AG04450 (cell line): Measurements from ENCODE around the gene COL6A2. TPM values are rescaled to one million over a fixed set of nuclear protein-coding genes. Genes with fewer than 3 reads are reported as not detected.

Experiments used
- CTCF ChIA-PET: fragments of 300-600, 350-600 bp; formaldehyde crosslinking; extraction: SDS; loops from one replicate; lab custom pipeline; 2022; ENCODE audit warnings: antibody characterized with exemption, inconsistent platforms; lab: Charles Lee
- POLR2A ChIA-PET: fragments of 350-600 bp; formaldehyde crosslinking; extraction: SDS; loops from one replicate; lab custom pipeline; 2021; ENCODE audit warnings: antibody characterized with exemption, inconsistent platforms; lab: Yijun Ruan, JAX
- DNase-seq: peaks from one replicate; pipeline ENCODE4 v3.0.0-alpha.2; 2011; ENCODE audit warnings: low read depth, low spot score
- H3K27ac ChIP-seq: one replicate; pipeline ENCODE4 v1.5.1; 2012; ENCODE audit warnings: low read depth, low read length, control low read depth
- H3K27me3 ChIP-seq: one replicate; pipeline ENCODE4 v1.6.0; 2012; ENCODE audit warnings: low read length; ENCODE audit not compliant: control insufficient read depth, insufficient read depth
- H3K4me3 ChIP-seq: 2 replicates; pipeline ENCODE4 v1.5.1; 2011; ENCODE audit warnings: mild to moderate bottlenecking, low read depth, low read length, control low read depth
- H3K9me3 ChIP-seq: 2 replicates; pipeline ENCODE4 v1.5.1; 2012; ENCODE audit warnings: low read length; ENCODE audit not compliant: control insufficient read depth, insufficient read depth
- CTCF ChIP-seq: IDR thresholded peaks from 2 replicates; pipeline ENCODE4 v1.5.1; 2011; ENCODE audit warnings: low read depth, low read length, control low read depth, inconsistent platforms
- polyA plus RNA-seq: library from polyadenylated mRNA; depleted of rRNA; stranded (reverse); fragments of >200 nt; gene quantifications from 2 replicates; pipeline ENCODE4 v1.2.3, GENCODE V29; 2011

Gene COL6A2
- polyA plus RNA-seq, 1 experiment = 454 TPM

- CTCF ChIA-PET = no interaction called here
Observed at GRCh38 chr21:46118316-46119143, 20.6 kb downstream of the COL6A2 start.

DNA sequence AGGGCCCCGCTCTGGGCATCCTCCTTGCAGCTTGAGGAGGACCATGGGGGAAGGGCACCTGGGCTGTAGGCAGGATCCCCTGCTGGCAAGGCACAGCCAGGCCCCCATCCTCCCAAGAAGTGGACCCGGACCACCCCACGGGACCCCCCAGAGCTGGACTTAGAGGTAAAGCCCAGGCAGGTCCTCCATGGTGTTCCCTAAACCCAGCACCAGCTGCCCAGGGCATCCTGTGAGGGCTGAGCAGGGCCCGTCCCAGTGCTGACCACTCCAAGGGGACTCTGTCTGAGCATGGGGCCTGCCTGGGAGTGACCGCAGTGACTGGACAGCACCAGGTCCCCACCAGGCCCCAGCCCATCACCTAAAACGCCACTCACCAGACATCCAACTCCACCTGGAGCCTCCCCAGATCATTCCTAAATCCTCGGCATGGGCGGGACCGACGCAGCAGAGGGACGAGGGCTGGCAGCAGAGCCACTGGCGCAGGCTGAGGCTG is 21.3 kb downstream of the COL6A2 start:
- no peak for DNase-seq
- Histone ChIP-seq H3K27me3 (no peaks in the 10 kb centered on the region), H3K27ac (peak overlapping the region; percentile 39), H3K4me3 (no peak overlapping the region), H3K9me3 (peaks cover 3% of the 10 kb centered on the region)
- TF ChIP-seq CTCF = no peak
- ChIA-PET POLR2A (no interaction called here), CTCF (no interaction called here)

More at GRCh38 chr21:46118316-46119143, 20.6 kb downstream of the COL6A2 start:
- H3K27me3 ChIP-seq = no peaks in the 10 kb centered on the region
- H3K9me3 ChIP-seq = peaks cover 9% of the 10 kb centered on the region
- POLR2A ChIA-PET = interaction anchor here (0.6 kb wide), 1 partner anchor 150 kb away, joined by 4 read pairs; no protein-coding TSS in a partner anchor
- no peak for DNase-seq
- TF ChIP-seq CTCF = no peak
- H3K4me3 ChIP-seq = no peak overlapping the region
- no peak overlapping the region for H3K27ac ChIP-seq

- POLR2A ChIA-PET = no interaction called here
- CTCF ChIA-PET = interaction anchor here (0.6 kb wide), 1 partner anchor 19 kb away, joined by 3 read pairs; no protein-coding TSS in a partner anchor
- TF ChIP-seq CTCF = no peak
Observed at GRCh38 chr21:46119637-46120271, 21.8 kb downstream of the COL6A2 start.

GRCh38 chr21:46120301-46121285 is 22.7 kb downstream of the COL6A2 start:
- Histone ChIP-seq H3K4me3 (no peak overlapping the region), H3K27ac (peak overlapping the region; percentile 52), H3K27me3 (no peaks in the 10 kb centered on the region), H3K9me3 (peaks cover 6% of the 10 kb centered on the region; the same call in 1 of the 2 replicates)
- CTCF ChIA-PET = interaction anchor here (0.6 to 1.3 kb wide), 2 partner anchors 18 to 33 kb away, joined by 3 to 4 read pairs; no protein-coding TSS in a partner anchor
- POLR2A ChIA-PET = interaction anchor here (0.8 to 1.3 kb wide), 2 partner anchors 9 to 139 kb away, joined by 3 to 4 read pairs; partner anchors contain the start of gene COL6A1
- no peak for DNase-seq
- no peak for TF ChIP-seq CTCF

More at GRCh38 chr21:46119637-46120271, 21.8 kb downstream of the COL6A2 start:
- H3K9me3 ChIP-seq = peaks cover 6% of the 10 kb centered on the region
- H3K4me3 ChIP-seq = no peak overlapping the region
- no peaks in the 10 kb centered on the region for H3K27me3 ChIP-seq
- DNase-seq = no peak
- H3K27ac ChIP-seq = peak overlapping the region; percentile 47
